ENCODE results near the gene TANGO6.

Gene TANGO6

DNA sequence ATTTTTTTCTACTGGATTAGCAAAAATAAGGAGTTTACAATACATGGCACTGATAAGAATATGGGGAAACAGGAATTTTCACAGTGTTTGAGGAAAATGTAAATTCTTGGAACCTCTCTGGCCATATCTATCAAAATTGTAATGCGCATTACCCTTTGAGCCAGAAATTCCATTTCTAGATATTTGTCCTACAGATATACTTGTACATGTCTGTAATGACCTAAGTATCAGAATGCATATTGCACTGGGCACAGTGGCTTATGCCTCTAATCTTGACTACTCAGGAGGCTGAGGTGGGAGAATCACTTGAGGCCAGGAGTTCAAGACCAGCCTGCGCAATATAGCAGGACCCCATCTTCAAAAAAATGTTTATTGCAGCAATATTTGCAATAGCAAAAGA, 236.4 kb downstream of the TANGO6 start:
- Histone ChIP-seq H3K79me2 (ENCODE audit: insufficient read depth, low read length) (no peaks in the 10 kb centered on the region), H3K9me3 (ENCODE audit: insufficient read depth, low read length, severe bottlenecking) (no peaks in the 10 kb centered on the region), H2AFZ (ENCODE audit: low read depth, low read length) (no peak overlapping the region), H4K20me1 (ENCODE audit: insufficient read depth, low read length) (no peaks in the 10 kb centered on the region), H3K9ac (ENCODE audit: low read depth, low read length) (no peak overlapping the region), H3K4me2 (ENCODE audit: insufficient read depth, low read length) (no peak overlapping the region), H3K4me1 (ENCODE audit: insufficient read depth, low read length) (no peaks in the 10 kb centered on the region), H3K4me3 (ENCODE audit: low read depth in 1 of 2, low read length in 2 of 2) (no peak overlapping the region), H3K27me3 (ENCODE audit: insufficient read depth, low read length, poor library complexity) (no peaks in the 10 kb centered on the region), H3K27ac (ENCODE audit: low read length) (no peak overlapping the region), H3K36me3 (ENCODE audit: insufficient read depth, low read length) (peaks cover 7% of the 10 kb centered on the region; the same call in 1 of the 2 replicates)
- ATAC-seq (ENCODE audit: insufficient read depth, low read depth) (no peak), DNase-seq (no peak)
- no peak for TF ChIP-seq EZH2 (IDR thresholded peaks at IDR 0.05; ENCODE audit: borderline replicate concordance, low read depth, low read length, severe bottlenecking)
- TF ChIP-seq, protein P1, sequence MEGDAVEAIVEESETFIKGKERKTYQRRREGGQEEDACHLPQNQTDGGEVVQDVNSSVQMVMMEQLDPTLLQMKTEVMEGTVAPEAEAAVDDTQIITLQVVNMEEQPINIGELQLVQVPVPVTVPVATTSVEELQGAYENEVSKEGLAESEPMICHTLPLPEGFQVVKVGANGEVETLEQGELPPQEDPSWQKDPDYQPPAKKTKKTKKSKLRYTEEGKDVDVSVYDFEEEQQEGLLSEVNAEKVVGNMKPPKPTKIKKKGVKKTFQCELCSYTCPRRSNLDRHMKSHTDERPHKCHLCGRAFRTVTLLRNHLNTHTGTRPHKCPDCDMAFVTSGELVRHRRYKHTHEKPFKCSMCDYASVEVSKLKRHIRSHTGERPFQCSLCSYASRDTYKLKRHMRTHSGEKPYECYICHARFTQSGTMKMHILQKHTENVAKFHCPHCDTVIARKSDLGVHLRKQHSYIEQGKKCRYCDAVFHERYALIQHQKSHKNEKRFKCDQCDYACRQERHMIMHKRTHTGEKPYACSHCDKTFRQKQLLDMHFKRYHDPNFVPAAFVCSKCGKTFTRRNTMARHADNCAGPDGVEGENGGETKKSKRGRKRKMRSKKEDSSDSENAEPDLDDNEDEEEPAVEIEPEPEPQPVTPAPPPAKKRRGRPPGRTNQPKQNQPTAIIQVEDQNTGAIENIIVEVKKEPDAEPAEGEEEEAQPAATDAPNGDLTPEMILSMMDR (IDR thresholded peaks at IDR 0.05; ENCODE audit: borderline replicate concordance, extremely low read depth, low read length, poor library complexity, severe bottlenecking): no peak

DNA sequence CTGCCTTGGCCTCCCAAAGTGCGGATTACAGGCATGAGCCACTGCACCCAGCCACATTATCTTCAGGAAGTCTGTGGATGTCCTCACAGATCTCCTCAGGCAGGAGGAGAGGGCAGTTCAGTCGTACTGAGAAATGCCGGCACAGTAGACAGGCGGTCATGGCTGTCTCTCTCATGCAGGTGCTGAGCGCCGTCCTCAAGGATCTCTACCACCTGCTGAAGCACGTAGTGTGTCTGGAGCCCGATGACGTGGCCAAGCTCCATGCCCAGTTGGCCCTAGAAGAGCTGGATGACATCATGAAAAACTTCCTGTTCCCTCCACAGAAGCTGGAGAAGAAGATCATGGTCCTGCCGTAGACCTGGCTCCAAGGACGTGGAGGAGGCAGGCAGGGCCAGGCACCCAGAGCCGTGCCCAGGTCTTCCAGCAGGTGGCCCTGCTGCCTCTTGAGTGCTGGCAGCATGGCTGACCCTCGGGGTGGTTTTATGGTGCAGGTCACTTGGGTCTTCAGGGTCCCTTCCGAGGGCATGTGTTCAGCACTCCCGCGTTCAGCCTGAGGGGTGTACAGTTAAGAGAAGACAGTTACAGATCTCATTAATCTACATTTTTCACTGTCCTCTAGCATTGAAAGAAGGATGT, 240.1 kb downstream of the TANGO6 start:
- H3K27ac ChIP-seq (ENCODE audit: low read length): no peak overlapping the region
- no peak overlapping the region for H3K9ac ChIP-seq (ENCODE audit: low read depth, low read length)
- no peaks in the 10 kb centered on the region for H3K27me3 ChIP-seq (ENCODE audit: insufficient read depth, low read length, poor library complexity)
- TF ChIP-seq EZH2 (IDR thresholded peaks at IDR 0.05; ENCODE audit: borderline replicate concordance, low read depth, low read length, severe bottlenecking): no peak
- TF ChIP-seq, protein P1 (IDR thresholded peaks at IDR 0.05; ENCODE audit: borderline replicate concordance, extremely low read depth, low read length, poor library complexity, severe bottlenecking): peak; percentile 30
- H3K4me3 ChIP-seq (ENCODE audit: low read depth in 1 of 2, low read length in 2 of 2): no peak overlapping the region
- H3K4me1 ChIP-seq (ENCODE audit: insufficient read depth, low read length): peaks cover 7% of the 10 kb centered on the region
- H3K36me3 ChIP-seq (ENCODE audit: insufficient read depth, low read length): peaks cover 7% of the 10 kb centered on the region; the same call in 1 of the 2 replicates
- no peaks in the 10 kb centered on the region for H3K9me3 ChIP-seq (ENCODE audit: insufficient read depth, low read length, severe bottlenecking)
- H4K20me1 ChIP-seq (ENCODE audit: insufficient read depth, low read length): no peaks in the 10 kb centered on the region
- H3K4me2 ChIP-seq (ENCODE audit: insufficient read depth, low read length): no peak overlapping the region
- ATAC-seq (ENCODE audit: insufficient read depth, low read depth) (no peak), DNase-seq (no peak)
- H2AFZ ChIP-seq (ENCODE audit: low read depth, low read length): no peak overlapping the region
- no peaks in the 10 kb centered on the region for H3K79me2 ChIP-seq (ENCODE audit: insufficient read depth, low read length)

DNA sequence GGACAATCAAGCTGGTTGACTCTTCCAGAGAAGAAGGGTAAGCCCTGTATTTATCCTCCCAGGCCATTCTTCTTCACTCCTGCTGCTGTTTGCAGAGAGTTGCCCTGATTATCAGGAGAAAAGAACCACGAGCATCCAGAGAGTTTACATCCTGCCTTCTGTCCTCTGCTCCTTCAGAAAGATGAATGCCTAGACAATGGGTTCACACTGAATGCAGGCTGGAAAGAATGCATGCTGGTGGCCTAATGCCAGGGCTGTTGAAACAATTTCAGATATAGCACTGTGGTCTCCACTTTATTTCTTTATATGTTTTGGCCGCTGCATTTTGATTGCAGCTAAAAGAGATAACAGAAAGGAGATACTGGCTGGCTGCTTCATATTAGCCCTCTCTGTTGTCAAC, 241.0 kb downstream of the TANGO6 start:
- no peaks in the 10 kb centered on the region for H3K27me3 ChIP-seq (ENCODE audit: insufficient read depth, low read length, poor library complexity)
- no peak overlapping the region for H3K4me3 ChIP-seq (ENCODE audit: low read depth in 1 of 2, low read length in 2 of 2)
- TF ChIP-seq, protein P1 (IDR thresholded peaks at IDR 0.05; ENCODE audit: borderline replicate concordance, extremely low read depth, low read length, poor library complexity, severe bottlenecking): no peak
- TF ChIP-seq EZH2 (IDR thresholded peaks at IDR 0.05; ENCODE audit: borderline replicate concordance, low read depth, low read length, severe bottlenecking): no peak
- no peaks in the 10 kb centered on the region for H3K79me2 ChIP-seq (ENCODE audit: insufficient read depth, low read length)
- no peak overlapping the region for H3K27ac ChIP-seq (ENCODE audit: low read length)
- no peak overlapping the region for H3K9ac ChIP-seq (ENCODE audit: low read depth, low read length)
- ATAC-seq (ENCODE audit: insufficient read depth, low read depth): no peak
- H3K36me3 ChIP-seq (ENCODE audit: insufficient read depth, low read length): peaks cover 7% of the 10 kb centered on the region; the same call in 1 of the 2 replicates
- no peaks in the 10 kb centered on the region for H3K9me3 ChIP-seq (ENCODE audit: insufficient read depth, low read length, severe bottlenecking)
- no peak for DNase-seq
- H4K20me1 ChIP-seq (ENCODE audit: insufficient read depth, low read length): no peaks in the 10 kb centered on the region
- peaks cover 7% of the 10 kb centered on the region for H3K4me1 ChIP-seq (ENCODE audit: insufficient read depth, low read length)
- no peak overlapping the region for H2AFZ ChIP-seq (ENCODE audit: low read depth, low read length)
- no peak overlapping the region for H3K4me2 ChIP-seq (ENCODE audit: insufficient read depth, low read length)

All from DND-41 (cell line).